D721Med (cell line): ENCODE measurements around the gene GPC6.

Experiments
- DNase-seq: peaks from one replicate; pipeline ENCODE4 v3.0.0; 2011; ENCODE audit warnings: low spot score; ENCODE audit not compliant: insufficient read length
- FAIRE-seq: peaks from 2 replicates; lab custom pipeline; 2011; peaks lifted over from hg19 to GRCh38; lab: Jason Lieb, UNC
- TF ChIP-seq, protein P1 (sequence below): IDR thresholded peaks from 2 replicates; pipeline ENCODE4 v1.5.1; 2012; ENCODE audit warnings: mild to moderate bottlenecking, control low read depth; ENCODE audit not compliant: insufficient read depth; ENCODE audit errors: missing control alignments

Gene GPC6

DNA sequence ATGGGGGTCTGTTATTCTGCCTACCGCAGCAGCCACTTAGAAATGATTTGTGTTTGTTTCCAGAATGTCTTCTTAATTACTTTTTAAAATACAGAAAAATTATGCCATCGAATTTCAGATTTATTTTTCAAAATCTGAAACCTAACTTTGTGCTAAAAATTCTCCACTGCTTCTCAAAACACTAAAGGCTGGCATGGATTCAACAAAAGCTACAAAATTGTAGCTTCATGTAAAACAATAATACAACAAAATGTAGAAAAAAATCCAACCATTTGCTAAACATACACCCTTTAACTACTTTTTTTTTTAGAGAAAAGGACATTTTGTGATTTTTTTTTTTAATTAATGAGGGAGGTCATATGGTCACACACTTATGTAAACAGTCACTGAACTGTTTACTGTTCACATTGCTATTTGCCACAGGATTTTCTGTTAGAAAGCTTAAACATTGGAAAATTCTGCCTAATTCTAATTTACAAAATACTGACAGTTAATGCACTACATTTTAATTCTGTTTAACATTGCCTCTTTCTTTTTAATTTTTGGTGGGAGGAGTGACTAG is 646.3 kb downstream of the GPC6 start:
- DNase-seq (no peak), FAIRE-seq (no peak)
- TF ChIP-seq, protein P1, sequence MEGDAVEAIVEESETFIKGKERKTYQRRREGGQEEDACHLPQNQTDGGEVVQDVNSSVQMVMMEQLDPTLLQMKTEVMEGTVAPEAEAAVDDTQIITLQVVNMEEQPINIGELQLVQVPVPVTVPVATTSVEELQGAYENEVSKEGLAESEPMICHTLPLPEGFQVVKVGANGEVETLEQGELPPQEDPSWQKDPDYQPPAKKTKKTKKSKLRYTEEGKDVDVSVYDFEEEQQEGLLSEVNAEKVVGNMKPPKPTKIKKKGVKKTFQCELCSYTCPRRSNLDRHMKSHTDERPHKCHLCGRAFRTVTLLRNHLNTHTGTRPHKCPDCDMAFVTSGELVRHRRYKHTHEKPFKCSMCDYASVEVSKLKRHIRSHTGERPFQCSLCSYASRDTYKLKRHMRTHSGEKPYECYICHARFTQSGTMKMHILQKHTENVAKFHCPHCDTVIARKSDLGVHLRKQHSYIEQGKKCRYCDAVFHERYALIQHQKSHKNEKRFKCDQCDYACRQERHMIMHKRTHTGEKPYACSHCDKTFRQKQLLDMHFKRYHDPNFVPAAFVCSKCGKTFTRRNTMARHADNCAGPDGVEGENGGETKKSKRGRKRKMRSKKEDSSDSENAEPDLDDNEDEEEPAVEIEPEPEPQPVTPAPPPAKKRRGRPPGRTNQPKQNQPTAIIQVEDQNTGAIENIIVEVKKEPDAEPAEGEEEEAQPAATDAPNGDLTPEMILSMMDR, result no peak

DNA sequence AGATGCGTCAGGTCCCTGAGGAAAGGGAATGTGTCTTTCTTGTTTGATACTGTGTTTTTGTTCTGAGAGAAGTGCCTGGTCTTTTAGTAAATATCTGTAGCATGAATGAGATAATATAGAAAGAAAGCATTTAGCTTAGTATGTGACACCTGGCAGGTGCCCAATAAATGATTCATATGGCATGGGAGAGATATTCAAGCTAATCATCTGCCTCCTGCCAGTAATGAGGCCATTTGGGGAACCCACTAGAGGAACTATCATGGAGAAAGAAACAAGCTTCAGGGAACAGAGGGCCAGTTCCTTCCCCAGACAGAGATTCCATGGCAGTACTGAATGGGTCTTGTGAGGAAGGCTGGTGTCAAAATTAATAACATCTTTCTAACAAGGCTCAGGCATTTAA is 648.9 kb downstream of the GPC6 start:
- TF ChIP-seq, protein P1, result no peak
- no peak for FAIRE-seq
- DNase-seq, result no peak

DNA sequence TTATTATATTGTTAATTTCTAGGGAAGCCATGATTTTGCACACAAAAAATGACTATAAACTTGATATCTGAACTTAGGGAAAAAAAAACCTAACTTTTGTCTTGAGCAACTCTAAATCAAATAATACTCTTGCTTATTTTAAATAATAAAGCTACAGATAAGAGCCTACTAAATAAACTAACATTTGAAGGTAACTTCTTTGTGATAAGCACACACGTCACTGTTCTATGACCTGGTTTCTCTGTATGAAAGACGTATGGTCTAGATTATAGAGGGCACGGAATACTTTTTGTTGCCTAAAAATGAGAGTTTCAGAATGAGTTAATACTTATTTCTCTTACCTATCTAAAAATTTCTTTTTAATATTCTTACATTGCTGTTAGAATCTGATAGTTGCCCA is 649.6 kb downstream of the GPC6 start:
- FAIRE-seq (no peak), DNase-seq (no peak)
- TF ChIP-seq, protein P1, result no peak

DNA sequence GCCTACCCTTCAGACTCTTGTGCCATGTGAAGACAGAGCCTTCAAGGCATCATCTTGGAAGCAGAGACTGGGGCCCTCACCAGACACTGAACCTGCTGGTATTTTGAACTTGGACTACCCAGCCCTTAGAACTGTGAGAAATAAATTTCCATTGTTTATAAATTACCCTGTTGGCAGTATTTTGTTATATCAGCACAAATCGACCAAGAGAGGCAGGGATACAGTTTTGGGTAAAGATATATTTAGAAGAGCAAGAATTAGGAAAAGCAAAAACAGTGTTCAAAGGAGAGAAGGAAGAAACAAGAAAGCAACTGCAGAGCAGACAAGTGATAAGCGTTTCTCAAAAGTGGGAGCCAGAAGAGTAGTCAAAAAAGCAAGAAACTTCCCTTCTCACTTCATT is 652.1 kb downstream of the GPC6 start:
- TF ChIP-seq, protein P1, result no peak
- no peak for FAIRE-seq

DNA sequence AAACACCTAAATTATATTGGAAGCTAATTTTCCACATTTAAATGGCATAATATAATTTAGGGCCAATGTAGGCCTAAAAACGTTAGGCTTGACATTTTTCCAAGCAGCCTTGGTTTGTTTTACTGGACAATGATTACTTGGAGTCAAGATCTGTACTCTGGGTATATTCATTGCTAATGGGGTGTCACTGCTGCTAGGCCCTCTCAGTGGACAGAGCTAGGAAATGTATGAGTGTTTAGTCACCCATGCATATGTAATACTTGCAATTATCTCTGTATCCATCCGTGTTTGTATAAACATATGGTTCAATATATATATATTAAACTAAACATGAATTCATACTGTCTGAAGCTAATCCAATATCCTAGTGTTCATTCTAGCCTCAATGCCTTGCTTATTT is 654.8 kb downstream of the GPC6 start:
- DNase-seq, result no peak
- FAIRE-seq, result no peak
- TF ChIP-seq, protein P1, result no peak

More for the DNA sequence above, 652.1 kb downstream of the GPC6 start:
- DNase-seq, result no peak

DNA sequence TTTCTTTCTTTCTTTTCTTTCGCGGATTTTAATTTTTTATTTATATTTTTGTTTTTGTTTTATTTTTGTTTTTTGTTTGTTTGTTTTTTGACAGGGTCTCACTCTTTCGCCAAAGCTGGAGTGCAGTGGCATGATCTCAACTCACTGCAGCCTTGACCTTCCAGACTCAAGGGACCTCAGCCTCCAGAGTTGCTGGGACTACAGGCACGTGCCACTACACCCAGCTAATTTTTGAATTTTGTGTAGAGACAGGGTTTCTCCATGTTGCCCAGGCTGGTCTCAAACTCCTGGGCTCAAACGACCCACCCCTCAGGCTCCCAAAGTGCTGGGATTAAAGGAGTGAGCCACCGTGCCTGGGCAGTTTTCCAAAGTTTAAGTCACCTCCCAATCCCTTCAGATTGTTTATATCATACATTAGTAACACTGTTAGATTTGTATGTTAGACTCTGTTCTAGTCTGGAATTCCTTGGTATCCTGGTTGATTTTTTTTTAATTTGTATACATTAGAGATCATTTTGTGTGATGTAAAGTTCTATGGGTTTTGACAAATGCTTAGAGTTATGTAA is 655.6 kb downstream of the GPC6 start:
- no peak for DNase-seq
- FAIRE-seq, result no peak

More for the DNA sequence above, 655.6 kb downstream of the GPC6 start:
- TF ChIP-seq, protein P1, result no peak
